Astrocyte of the spinal cord (primary cell): ENCODE measurements around the gene DNAL4.

Experiments used
- DNase-seq: peaks from one replicate; pipeline ENCODE4 v3.0.0; 2011; ENCODE audit warnings: low read depth, low spot score
- H3K4me3 ChIP-seq: 2 replicates; pipeline ENCODE4 v1.5.1; 2011; ENCODE audit warnings: low read depth, mild to moderate bottlenecking, low read length, moderate library complexity
- CTCF ChIP-seq: IDR thresholded peaks from 2 replicates; pipeline ENCODE4 v1.5.1; 2012; ENCODE audit warnings: low read depth, mild to moderate bottlenecking, low read length, inconsistent platforms
- in situ Hi-C: cut with HindIII; loops from 2 replicates; pipeline ENCODE4 v1.10.0; 2017; ENCODE audit warnings: low sequenced_read_pairs

DNAL4 gene

DNA sequence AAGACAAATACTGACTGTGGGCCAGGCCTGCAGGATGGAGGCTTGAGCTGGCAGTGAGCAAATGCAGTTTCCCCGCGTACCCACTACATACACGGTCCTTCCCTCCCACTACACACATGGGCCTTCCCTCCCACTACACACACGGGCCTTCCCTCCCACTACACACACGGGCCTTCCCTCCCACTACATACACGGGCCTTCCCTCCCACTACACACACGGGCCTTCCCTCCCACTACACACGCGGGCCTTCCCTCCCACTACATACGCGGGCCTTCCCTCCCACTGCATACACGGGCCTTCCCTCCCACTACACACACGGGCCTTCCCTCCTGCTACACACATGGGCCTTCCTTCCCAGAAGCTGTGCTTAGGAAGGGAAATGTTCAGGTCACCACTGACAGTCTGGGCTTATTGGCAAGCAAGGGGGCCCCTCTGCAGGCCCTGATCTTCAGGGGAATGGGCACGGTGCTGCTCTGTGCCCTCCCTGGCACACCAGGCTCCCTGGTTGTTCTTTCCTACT is 10.8 kb downstream of the DNAL4 start:
- no peak for TF ChIP-seq CTCF

GRCh38 chr22:38782402-38783094 is 11.4 kb downstream of the DNAL4 start:
- peak; percentile 65 for DNase-seq
- TF ChIP-seq CTCF, result no peak
- no peak overlapping the region for H3K4me3 ChIP-seq
- in situ Hi-C loops, result no loop called here

More for the DNA sequence above, 10.8 kb downstream of the DNAL4 start:
- no peak for DNase-seq
- in situ Hi-C loops, result no loop called here
- no peak overlapping the region for H3K4me3 ChIP-seq

- in situ Hi-C loops, result no loop called here
- H3K4me3 ChIP-seq, result no peak overlapping the region
- no peak for TF ChIP-seq CTCF
- no peak for DNase-seq
These were observed 12.9 kb downstream of the DNAL4 start for GRCh38 chr22:38781033-38781432.

GRCh38 chr22:38777087-38777671 is 16.8 kb downstream of the DNAL4 start:
- in situ Hi-C loops, result no loop called here
- no peak for DNase-seq
- H3K4me3 ChIP-seq, result no peak overlapping the region
- TF ChIP-seq CTCF, result no peak

- no peak for TF ChIP-seq CTCF
- in situ Hi-C loops, result no loop called here
- no peak for DNase-seq
- no peak overlapping the region for H3K4me3 ChIP-seq
These were observed 17.9 kb downstream of the DNAL4 start for GRCh38 chr22:38776086-38776485.

GRCh38 chr22:38775656-38776055 is 18.3 kb downstream of the DNAL4 start:
- TF ChIP-seq CTCF, result no peak
- H3K4me3 ChIP-seq, result no peak overlapping the region
- DNase-seq, result no peak
- in situ Hi-C loops, result no loop called here
